HUES48 (cell line): ENCODE results near the gene HNRNPA2B1.
"Not testable (repeated sequence)": the region's sequence is repeated elsewhere in the genome, so short reads cannot be mapped to it uniquely, and the experiment has no call there.

Source experiments
- H3K27ac ChIP-seq: one replicate; pipeline ENCODE4 v1.7.0; 2013; ENCODE audit warnings: low read depth, low read length, inconsistent platforms
- H3K27me3 ChIP-seq: 2 replicates; pipeline ENCODE4 v1.6.1; 2013; ENCODE audit warnings: mild to moderate bottlenecking, low read length; ENCODE audit not compliant: control insufficient read depth, insufficient read depth
- H3K36me3 ChIP-seq: 2 replicates; pipeline ENCODE4 v1.6.1; 2013; ENCODE audit warnings: low read length; ENCODE audit not compliant: control insufficient read depth, insufficient read depth
- H3K4me1 ChIP-seq: 2 replicates; pipeline ENCODE4 v1.6.1; 2013; ENCODE audit warnings: mild to moderate bottlenecking, low read length; ENCODE audit not compliant: control insufficient read depth, insufficient read depth
- H3K4me3 ChIP-seq: 2 replicates; pipeline ENCODE4 v1.5.1; 2013; ENCODE audit warnings: mild to moderate bottlenecking, low read depth, low read length
- H3K9ac ChIP-seq: 2 replicates; pipeline ENCODE4 v1.6.1; 2013; ENCODE audit warnings: mild to moderate bottlenecking, low read depth, low read length, moderate library complexity
- H3K9me3 ChIP-seq: 2 replicates; pipeline ENCODE4 v1.6.1; 2013; ENCODE audit warnings: low read length; ENCODE audit not compliant: control insufficient read depth, insufficient read depth

HNRNPA2B1 gene

DNA sequence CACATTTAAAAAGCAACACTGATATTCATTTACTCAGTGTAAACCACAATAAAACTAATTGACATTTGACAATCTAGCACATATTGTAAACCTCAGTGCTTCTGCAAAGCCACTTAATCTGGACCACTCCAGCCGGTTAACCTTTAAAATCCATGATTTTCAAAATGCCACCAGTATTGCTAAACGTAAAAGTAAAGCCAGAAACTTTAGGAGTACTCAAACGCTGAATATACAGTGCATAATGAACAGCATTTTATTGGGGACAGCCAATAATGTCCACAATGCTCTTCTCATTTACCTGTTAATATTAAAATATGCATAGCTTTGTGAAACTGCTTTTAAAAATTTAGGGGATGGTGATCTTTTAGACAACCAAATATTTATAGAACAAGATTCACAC lies 10.8 kb downstream of the HNRNPA2B1 start:
- peaks cover 79% of the 10 kb centered on the region for H3K36me3 ChIP-seq
- H3K9me3 ChIP-seq: no peaks in the 10 kb centered on the region
- H3K9ac ChIP-seq: no peak overlapping the region
- H3K4me1 ChIP-seq: no peaks in the 10 kb centered on the region
- H3K4me3 ChIP-seq: no peak overlapping the region
- no peaks in the 10 kb centered on the region for H3K27me3 ChIP-seq
- H3K27ac ChIP-seq: peak overlapping the region; percentile 80

DNA sequence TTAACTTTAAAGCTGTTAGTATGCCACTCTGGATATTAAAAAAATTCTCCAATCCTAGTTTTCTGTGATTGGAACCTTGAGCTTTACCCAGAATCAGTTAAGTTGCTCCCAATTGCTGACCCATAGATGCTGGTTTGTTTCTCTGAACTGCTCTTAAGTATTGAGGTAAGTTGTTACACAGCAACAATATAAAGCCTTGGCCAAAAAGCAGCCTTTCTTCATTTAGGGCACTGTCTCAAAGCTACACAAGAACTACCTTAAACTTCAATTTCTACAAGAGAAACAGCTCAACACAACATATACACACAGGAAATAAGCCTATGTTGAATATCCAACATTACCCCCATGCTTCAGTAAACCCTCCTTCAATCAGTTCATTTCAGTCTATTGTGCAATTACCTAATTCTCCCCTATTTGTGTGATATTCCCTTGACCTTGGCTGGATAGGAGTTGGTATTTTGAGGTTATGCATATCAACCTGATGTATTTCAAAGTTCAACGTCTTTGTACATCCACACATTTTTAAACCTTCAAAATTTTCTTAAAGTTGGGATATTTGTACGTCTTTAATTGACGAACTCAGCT lies 11.5 kb downstream of the HNRNPA2B1 start:
- Histone ChIP-seq H3K36me3 (peaks cover 73% of the 10 kb centered on the region), H3K4me3 (no peak overlapping the region), H3K27me3 (no peaks in the 10 kb centered on the region), H3K27ac (peak overlapping the region; percentile 80), H3K9me3 (no peaks in the 10 kb centered on the region), H3K4me1 (no peaks in the 10 kb centered on the region), H3K9ac (no peak overlapping the region)

DNA sequence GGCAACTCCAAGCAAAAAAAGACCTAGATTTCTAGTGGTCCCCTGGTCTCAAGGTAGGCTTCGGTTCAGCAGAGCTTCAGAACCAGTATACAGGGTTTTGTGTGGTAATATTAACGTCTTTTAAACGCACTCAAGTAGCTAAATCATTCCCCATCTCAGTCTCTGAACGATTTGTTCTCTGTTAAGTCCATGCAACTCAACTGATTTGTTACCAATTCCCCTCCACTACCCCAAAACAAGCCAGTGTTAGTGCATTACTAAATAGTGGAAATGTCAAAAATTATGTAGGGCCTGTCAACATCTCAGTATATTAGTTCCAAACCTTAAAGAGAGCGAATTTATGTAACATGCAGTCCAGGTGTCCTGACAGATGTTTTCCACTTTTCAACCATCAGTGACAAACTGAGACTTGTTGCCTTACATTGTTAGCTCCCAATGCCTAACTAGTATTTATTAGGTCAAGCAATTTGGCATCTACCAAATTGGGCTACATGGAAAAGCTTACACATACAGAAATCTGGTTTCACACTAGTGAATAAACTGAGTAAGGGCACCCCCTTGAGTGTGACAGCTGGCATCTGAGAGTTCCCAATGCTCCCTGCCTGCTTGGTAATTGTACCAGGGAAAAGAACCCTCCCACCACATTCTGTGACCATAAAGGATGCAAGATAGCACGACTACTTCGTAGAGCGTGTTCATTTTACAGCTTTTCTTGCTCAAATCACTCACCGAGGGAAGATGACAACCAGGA lies 12.2 kb downstream of the HNRNPA2B1 start:
- Histone ChIP-seq H3K4me3 (no peak overlapping the region), H3K9me3 (no peaks in the 10 kb centered on the region), H3K27ac (peak overlapping the region; percentile 80), H3K4me1 (no peaks in the 10 kb centered on the region), H3K27me3 (no peaks in the 10 kb centered on the region), H3K36me3 (peaks cover 66% of the 10 kb centered on the region), H3K9ac (no peak overlapping the region)

DNA sequence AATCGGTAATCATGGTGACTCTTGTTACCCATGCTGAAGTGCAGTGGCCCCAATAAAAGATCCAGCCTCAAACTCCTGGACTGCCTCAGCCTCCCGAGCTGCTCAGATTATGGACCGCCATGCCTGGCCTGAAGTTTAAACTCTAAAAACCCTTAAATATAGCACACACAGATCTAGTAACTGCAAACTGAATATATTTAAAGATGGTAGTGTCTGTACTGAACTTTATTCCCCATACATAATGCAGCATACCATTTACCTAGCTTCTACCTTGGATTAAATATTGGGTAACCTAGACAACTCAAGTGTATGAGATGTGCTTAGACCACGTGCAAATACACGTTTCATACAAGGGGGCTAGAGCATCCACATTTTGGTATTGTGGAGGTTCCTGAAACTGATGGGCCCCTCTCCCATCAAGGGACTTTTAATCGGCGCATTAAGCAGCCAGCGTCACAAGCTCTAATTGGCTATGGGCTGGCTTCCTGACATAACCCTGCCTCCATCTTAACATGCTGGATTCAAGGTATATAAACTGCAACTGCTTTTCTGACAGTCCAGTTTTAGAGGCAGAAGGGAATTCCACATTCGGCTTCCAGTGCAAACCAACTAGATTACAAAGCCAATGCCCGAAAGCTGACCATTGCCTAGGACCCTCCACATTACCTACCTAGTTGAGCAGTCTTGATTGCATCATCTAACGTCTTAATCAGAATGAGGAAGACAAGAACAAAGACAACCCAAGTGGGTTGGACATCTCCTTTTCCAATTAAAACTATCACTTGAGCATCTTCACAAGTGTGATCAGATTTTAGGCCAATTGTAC lies 13.0 kb downstream of the HNRNPA2B1 start:
- Histone ChIP-seq H3K4me3 (no peak overlapping the region), H3K27me3 (no peaks in the 10 kb centered on the region), H3K9ac (no peak overlapping the region), H3K4me1 (no peaks in the 10 kb centered on the region), H3K9me3 (no peaks in the 10 kb centered on the region), H3K36me3 (peaks cover 60% of the 10 kb centered on the region), H3K27ac (peak overlapping the region; percentile 80)

DNA sequence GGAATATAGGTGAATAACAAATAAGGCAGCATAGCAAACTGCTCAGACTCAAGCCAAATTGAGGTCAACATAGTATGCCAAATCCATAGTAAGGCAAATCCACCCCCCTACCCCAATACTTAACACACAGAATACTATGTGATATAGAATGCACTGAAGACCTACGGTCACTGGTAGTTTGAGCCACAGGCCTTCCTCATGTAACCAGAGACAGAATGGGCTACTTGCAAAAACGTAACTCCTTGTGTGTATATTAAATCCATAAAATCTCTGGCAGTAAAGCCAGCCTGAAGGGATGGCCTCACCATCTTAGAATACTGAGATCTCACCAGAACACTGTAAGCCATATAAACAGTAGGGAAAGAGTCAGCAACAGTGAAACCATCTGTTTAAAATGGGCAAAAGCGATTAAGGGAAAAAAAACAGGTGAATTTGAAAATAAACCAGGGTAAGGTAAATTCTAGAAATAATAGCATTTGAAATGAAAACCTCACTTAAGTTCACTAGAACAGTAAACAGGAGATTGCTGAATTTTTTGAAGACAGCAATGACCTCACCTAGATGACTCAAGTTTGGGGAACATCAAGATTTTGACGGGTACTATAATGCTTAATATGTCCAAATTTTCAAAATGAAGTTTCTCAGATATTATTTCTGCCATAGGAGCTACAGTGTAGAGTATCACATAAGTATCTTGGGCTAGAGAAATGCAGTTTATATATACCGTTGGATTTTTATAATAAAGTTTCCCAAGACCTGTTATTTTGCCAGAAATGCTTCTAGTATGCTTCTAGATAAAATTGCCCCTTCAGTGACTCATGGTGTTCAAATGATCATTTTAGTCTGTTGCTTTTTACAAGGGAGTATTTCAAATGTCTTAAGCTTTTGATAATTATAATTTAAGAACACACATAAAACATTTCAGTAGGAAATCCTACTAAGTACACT lies 13.9 kb downstream of the HNRNPA2B1 start:
- H3K27me3 ChIP-seq: no peaks in the 10 kb centered on the region
- H3K36me3 ChIP-seq: peaks cover 52% of the 10 kb centered on the region
- H3K9ac ChIP-seq: no peak overlapping the region
- no peaks in the 10 kb centered on the region for H3K4me1 ChIP-seq
- peak overlapping the region; percentile 80 for H3K27ac ChIP-seq
- no peak overlapping the region for H3K4me3 ChIP-seq
- no peaks in the 10 kb centered on the region for H3K9me3 ChIP-seq

DNA sequence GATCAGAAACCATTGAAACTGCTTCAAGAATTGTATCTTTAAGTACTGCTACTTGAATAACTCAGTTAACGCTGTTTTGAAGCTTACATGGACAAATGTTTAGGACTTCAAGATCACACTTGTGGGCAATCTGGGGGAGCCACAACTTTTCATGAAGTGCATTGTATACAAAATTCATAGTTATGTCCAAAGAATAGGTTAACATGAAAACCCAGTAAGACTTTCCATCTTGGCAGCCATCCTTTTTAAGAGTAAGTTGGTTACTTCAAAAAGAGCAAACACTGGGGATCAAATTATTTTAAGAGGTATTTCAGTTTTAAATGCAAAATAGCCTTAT lies 14.7 kb downstream of the HNRNPA2B1 start:
- H3K27ac ChIP-seq: no peak overlapping the region
- H3K4me1 ChIP-seq: no peaks in the 10 kb centered on the region

DNA sequence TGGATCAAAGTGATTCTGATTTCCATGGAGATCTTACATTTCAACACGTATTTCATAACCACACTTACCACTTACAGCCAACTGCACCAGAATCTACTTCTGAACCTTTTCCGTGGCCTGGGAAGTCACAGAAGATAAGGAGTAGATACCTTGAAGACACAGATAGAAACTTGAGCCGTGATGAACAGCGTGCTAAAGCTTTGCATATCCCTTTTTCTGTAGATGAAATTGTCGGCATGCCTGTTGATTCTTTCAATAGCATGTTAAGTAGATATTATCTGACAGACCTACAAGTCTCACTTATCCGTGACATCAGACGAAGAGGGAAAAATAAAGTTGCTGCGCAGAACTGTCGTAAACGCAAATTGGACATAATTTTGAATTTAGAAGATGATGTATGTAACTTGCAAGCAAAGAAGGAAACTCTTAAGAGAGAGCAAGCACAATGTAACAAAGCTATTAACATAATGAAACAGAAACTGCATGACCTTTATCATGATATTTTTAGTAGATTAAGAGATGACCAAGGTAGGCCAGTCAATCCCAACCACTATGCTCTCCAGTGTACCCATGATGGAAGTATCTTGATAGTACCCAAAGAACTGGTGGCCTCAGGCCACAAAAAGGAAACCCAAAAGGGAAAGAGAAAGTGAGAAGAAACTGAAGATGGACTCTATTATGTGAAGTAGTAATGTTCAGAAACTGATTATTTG lies 15.3 kb downstream of the HNRNPA2B1 start:
- H3K36me3 ChIP-seq: peaks cover 49% of the 10 kb centered on the region
- no peaks in the 10 kb centered on the region for H3K9me3 ChIP-seq
- H3K27ac ChIP-seq: peak overlapping the region; percentile 50
- no peak overlapping the region for H3K4me3 ChIP-seq
- H3K9ac ChIP-seq: no peak overlapping the region
- H3K27me3 ChIP-seq: no peaks in the 10 kb centered on the region
- no peaks in the 10 kb centered on the region for H3K4me1 ChIP-seq

More for the DNA sequence above, 14.7 kb downstream of the HNRNPA2B1 start:
- Histone ChIP-seq H3K9ac (no peak overlapping the region), H3K4me3 (no peak overlapping the region), H3K36me3 (peaks cover 49% of the 10 kb centered on the region), H3K27me3 (no peaks in the 10 kb centered on the region), H3K9me3 (no peaks in the 10 kb centered on the region)

DNA sequence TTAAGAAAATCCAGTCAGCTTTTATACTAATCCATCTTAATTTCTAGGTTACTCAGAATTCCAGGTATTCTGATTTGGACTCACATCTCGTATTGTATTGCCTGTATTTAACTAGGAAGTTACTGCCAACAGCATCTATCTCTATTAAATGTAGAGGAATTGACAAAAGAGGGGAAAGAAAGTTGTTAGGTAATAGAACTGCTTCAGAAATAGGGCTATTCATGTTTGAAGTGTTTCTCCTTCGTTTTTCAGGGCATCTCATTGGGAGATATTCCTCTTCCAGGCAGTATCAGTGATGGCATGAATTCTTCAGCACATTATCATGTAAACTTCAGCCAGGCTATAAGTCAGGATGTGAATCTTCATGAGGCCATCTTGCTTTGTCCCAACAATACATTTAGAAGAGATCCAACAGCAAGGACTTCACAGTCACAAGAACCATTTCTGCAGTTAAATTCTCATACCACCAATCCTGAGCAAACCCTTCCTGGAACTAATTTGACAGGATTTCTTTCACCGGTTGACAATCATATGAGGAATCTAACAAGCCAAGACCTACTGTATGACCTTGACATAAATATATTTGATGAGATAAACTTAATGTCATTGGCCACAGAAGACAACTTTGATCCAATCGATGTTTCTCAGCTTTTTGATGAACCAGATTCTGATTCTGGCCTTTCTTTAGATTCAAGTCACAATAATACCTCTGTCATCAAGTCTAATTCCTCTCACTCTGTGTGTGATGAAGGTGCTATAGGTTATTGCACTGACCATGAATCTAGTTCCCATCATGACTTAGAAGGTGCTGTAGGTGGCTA lies 16.1 kb downstream of the HNRNPA2B1 start:
- not testable (repeated sequence) for H3K9ac ChIP-seq, H3K4me1 ChIP-seq, H3K4me3 ChIP-seq, H3K9me3 ChIP-seq, H3K27me3 ChIP-seq
- Histone ChIP-seq H3K27ac (peak overlapping the region; percentile 70), H3K36me3 (peaks cover 49% of the 10 kb centered on the region)

DNA sequence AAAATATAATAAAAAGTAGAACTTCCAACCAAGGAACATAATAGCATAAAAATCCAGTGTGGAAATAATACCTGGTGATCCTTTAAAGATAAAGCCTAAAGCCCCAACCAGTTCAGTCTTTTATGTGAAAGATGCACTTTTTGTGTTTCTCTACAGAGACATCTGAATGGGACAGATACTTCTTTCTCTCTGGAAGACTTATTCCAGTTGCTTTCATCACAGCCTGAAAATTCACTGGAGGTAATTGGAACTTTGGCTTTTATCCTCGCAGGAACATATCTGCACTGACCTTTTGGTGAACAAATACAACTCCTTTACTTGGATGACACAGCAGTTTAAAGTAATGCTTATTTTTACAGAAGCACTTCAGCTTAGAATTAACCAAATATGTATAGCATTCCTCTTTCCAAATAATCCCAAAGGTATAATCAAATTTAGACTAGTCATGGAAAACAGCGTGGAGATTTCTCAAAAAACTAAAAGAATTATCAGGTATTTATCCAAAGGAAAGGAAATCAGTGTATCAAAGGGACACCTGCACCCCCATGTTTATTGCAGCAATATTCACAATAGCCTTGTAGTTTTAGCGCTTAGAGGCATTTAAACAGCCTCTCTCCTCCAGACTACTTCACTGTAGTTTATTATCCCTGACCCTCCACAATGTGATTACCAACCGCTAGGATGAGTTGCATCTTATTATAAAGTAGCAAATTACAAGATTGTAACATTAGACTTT lies 16.8 kb downstream of the HNRNPA2B1 start:
- no peaks in the 10 kb centered on the region for H3K4me1 ChIP-seq
- H3K27me3 ChIP-seq: no peaks in the 10 kb centered on the region
- H3K36me3 ChIP-seq: peaks cover 45% of the 10 kb centered on the region
- no peaks in the 10 kb centered on the region for H3K9me3 ChIP-seq
- H3K27ac ChIP-seq: peak overlapping the region; percentile 70
- H3K4me3 ChIP-seq: no peak overlapping the region
- H3K9ac ChIP-seq: no peak overlapping the region
